HK-2 (cell line): ENCODE data around the gene CALCA.
A peak's percentile ranks its signal among the peaks of the same experiment; 100 is the strongest.
"Not testable (repeated sequence)": the region's sequence is repeated elsewhere in the genome, so short reads cannot be mapped to it uniquely, and the experiment has no call there.

Experiments used
- DNase-seq: peaks from one replicate; pipeline ENCODE4 v3.0.0-alpha.2; 2018; ENCODE audit not compliant: unreplicated experiment

CALCA gene, protein sequence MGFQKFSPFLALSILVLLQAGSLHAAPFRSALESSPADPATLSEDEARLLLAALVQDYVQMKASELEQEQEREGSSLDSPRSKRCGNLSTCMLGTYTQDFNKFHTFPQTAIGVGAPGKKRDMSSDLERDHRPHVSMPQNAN

DNA sequence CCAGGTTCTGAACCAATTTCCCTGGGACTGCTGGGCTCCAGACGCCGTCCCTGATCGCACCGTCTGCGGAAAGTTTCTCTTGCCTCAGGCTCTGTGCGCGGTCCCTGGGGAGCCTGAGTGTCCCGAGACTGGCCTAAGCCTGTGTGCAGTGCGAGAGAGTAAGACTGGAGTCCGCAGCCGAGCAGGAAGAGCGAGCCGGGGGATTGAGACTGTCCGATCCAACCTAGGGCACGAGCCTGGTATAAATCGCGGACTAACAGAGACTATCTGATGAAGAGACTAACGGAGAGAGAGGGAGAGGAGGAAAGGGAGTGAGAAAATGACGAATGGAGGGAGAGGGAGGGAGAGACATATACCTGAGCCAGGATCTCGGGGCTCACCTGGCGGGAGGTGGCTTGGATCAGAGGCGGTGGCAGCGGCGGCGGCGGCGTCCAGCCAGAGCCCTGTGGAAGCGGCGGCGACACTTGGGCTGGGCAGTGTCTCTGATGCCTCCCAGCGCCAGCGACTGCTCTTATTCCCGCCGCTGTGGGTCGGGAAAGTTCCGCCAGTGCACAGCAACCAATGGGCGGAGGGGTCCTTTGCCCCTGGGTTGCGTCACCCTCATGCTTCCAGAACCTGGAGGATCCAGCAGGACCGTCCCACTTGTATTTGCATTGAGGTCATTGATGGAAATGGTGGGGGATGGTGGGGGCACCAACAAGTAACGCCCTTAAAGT, at the start of gene CALCA:
CALCA (minus strand) TSS at position 487 of the 716 bp plus-strand sequence. CDS start 1,159 bp downstream, outside the sequence.
- no peak for DNase-seq

DNA sequence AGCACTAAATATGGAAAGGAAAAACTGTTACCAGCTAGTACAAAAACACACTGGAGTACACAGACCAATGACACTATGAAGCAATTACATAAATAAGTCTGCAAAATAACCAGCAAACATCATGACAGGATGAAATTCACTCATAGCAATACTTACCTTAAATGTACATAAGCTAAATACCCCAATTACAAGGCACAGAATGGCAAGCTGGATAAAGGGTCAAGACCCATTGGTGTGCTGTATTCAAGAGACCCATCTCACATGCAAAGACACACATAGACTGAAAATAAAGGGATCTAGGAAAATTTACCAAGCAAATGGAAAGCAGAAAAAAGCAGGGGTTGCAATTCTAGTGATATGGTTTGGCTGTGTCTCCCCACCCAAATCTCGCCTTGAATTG, 44.0 kb upstream of the CALCA start:
- DNase-seq: no peak

DNA sequence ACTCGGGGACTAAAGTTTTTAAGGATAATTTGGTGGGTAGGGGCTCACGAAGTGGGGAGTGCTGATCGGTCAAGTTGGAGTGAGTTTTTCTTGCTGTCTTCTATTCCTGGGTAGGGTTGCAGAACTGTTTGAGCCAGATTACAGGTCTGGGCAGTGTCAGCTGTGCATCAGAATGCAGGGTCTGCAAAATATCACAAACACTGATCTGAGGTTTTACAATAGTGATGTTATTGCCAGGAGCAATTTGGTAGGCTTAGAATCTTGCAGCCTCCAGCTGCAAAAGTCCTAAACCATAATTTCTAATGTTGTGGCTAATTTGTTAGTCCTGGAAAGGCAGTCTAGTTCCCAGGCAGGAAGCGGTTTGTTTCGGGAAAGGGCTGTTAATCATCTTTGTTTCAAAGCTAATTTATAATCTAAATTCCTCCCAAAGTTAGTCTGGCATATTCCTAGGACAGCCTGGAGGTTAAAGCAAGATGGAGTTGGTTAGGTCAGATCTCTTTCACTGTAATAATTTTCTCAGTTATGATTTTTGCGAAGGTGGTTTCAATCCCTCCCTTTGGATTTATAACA, 39.7 kb upstream of the CALCA start:
- no peak for DNase-seq

DNA sequence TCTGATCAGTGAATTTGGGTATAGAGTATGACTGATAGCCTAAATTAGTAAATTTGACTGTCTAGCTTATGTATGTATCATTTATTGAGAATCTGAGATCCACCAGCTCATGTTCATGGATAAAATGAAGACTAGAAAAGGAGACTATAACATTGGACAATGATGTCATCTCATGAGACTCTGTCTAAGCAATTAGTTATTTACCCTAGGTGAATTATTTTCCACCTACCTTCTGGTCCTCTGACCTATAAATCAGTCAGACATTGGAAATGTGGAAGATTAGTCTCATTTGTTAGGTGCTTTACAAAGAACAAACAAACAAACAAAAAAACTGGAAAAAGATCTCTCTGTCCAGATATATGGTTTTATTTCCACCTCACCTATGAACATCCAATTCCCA, 38.7 kb upstream of the CALCA start:
- DNase-seq: no peak

DNA sequence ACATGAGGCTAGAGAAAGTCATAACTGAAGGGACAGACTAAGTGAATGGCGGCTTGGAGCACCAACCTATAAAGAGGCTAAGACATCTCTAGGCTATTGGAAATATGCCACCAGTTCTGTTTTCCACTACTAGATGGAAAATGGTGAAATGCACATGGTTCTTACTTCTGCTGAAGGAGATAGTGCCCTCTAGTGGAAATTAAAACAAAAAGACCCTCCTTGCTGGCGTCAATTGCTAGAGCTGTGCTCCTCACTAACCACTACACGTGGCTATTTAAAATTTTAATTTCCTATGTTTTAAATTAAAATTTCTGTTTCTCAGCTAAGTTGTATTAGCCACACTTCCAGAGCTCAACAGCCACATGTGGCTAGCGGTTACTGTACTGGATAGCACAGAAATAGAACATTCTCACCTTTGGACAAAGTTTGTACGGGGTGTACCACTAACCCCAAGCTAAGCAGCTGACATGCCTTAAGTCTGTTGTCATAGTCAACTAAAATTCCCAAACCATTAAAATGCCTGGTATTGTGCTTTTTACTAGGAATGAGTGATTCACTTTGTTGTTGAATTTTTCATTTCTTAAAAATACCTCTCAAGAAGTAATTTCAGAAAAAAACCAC, 34.1 kb upstream of the CALCA start:
- DNase-seq: peak; percentile 2

DNA sequence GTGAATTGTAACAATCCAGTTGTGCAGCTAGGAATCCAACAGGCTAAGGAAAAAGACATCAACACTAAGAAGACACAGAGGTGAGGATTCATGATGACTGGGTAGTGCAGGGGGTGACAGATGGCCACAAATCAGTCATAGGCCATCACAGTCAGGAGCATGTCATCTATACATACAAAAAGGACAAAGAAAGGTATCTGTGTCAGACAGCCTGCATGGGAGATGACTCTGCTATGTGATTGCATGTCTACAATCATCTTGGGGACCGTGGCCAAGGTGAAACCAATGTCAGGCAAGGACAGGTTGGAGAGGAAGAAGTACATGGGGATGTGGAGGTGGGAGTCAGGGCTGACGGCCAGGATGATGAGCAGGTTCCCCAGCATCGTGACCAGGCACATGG, 16.0 kb upstream of the CALCA start:
- DNase-seq: not testable (repeated sequence)

- DNase-seq: no peak
Observed at GRCh38 chr11:14981507-14981906, 9.4 kb upstream of the CALCA start.

DNA sequence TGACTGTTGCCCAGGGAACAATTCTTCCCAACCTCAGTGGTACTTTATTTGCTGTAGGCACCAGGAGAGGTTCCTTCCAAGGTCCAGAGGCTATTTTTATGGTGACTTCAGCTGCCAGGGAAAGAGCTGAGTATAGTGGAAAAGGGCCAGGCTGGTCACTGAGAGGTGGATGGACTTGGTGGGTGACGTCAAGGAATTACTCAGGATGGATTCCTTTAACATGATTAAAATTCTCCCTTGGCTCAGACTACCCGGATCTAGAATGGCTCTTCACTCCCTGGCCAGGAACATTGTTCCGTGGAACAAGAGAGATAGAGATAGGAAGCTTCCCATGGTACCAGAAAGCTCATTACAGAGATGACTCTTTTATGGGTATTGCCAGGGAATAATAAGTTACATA, 8.7 kb upstream of the CALCA start:
- no peak for DNase-seq

- DNase-seq: no peak
Observed at GRCh38 chr11:14977101-14977880, 5.1 kb upstream of the CALCA start.

GRCh38 chr11:14975252-14975587, 3.1 kb upstream of the CALCA start:
- no peak for DNase-seq

DNA sequence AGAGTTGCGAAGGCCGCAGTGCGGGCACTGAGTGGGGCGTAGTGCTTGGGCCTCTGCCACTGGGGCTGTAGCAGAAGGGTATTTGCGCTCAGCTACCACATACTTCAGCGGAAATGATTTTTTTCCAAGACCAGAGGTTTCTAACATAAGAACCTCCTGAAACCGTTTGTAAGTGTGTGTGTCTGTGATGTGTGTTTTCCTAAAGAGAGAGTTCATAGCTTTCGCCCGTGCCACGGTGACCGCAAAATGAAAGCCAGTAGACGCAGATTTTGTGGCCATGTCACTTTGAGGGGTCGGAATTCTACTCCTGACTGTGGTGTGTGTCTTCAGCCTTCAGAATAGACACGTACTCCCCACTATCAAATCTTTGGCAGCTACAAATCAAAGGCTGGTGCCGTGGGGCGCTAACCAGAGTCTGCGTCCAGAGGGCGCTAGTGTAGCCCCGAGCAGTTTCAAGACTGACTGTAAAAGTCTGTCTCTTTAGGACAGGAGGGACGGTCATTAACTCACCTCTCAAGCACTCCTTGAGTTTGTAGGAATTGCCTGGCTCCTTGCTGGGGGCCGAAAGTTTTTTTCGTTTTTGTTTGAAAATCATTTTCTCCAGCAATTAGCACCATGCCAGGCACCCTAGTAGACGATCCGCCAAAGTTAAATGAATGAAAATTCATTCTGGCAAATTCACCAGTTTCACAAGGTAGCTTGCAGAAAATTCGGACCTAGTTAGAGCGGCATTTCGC, 2.5 kb upstream of the CALCA start:
- DNase-seq: peak; percentile 19

DNA sequence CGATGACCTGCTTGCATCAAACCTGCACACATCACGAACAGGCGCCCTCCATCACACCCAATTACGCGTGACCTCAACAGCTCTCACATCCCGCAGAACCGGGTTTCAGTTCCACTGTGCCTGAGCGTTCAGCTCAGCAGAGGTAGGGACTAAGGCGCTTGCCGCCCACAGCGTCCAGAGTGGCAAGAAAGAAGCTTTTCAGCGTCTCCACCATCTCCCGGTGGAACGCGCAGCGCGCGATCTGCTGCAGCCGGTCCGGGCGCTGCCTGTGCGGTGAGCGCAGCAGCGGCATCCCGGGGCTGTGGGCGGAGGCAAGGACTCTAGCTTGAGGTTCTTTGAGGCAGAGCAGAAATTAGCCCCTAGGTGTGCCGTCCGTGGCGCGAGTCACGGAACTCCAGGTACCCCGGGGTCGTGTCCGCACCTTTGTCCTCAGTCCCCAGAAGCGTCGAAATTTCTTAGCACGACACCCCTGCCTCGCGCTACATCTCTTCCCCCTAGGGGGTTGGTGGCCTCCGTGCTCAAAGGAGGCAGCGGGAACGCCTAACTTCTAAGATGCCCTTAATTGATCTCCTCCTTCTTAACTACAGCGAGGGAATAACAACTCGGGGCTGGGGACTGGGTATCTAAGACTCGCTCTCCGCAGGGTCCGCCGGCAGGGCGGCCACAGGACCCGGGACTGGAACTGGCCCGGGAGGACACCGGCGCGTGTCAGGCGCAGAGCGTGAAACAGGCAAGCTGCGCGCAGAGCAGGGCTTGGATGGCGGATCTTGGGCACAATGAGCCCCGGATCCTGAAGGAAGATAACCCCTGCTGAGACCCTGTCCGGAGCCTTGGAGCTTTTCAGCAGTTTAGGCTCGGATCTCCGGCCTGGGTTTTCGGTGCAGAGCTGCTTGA, 1.7 kb upstream of the CALCA start:
- DNase-seq: no peak

GRCh38 chr11:14972581-14973495, 687 bp upstream of the CALCA start:
- DNase-seq: no peak

DNA sequence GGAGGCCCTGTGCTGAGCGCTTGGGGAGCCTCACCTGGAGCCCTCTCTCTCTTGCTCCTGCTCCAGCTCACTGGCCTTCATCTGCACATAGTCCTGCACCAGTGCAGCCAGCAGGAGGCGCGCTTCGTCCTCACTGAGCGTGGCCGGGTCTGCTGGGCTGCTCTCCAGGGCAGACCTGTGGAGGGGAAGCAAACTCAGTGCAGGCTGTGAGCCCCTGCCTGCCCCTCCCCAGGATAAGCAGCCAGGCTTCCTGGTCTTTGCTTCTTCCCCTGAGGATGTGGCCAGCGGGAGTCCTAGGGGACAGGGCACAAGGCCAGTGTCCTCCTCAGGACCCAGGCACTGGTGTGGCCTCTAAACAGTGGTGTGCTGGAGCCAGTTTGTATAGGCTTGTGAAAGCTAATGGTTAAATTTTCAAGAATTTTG, 2.2 kb downstream of the CALCA start:
- DNase-seq: no peak

DNA sequence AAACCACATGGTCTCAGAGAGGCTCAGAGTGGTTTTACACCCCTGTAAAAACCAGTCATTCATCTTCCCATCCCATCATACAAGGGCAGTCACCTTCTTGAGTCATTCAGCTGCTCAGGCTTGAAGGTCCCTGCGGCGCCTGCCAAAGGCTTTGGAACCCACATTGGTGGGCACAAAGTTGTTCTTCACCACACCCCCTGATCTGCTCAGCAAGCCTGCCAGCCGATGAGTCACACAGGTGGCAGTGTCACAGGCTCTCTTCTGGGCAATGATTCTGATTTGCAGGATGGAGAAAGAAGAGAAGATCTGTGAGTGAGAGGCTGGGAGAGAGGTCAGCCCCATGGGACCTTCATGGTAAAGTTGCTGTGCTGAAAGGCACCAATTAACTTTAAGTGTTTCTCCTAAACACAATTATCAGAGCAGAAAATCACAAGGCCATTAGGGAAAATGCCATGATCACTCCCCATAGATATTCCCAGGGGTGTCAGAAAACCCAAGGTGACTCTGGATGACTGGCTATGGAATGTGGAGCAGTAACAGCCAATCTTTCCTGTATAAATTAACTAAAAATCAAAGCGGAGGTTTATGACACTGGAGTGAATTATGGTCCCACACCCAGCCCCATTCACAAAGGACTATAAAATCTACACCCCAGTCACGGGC, 4.4 kb downstream of the CALCA start:
- no peak for DNase-seq

GRCh38 chr11:14956111-14956510, 16.0 kb downstream of the CALCA start:
- no peak for DNase-seq

DNA sequence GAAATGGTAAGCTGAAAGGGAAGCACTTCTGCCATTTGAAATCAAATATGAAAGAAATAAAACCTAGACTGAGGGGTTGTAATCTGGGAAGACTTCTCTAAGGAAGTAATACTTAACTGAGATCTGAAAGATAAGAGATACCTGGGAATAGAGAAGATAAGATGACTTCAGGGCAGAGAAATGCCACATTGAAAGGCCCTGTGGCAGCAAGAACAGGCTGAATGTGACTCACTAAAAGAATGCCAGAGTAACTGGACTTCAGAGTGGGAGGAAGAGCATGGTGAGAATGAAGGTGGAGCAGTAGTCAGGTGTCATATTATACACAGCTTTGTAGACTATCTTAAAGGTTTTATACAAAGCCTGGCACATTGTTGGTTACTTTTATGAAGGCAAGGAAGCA, 17.6 kb downstream of the CALCA start:
- DNase-seq: no peak

GRCh38 chr11:14953904-14954303, 18.2 kb downstream of the CALCA start:
- no peak for DNase-seq
